Left cardiac atrium (tissue), 4 donors: ENCODE measurements around the gene SLC32A1. TPM values are rescaled to one million over a fixed set of nuclear protein-coding genes. Genes with fewer than 3 reads are reported as not detected.
A peak's percentile ranks its signal among the peaks of the same experiment; 100 is the strongest.

Source experiments
- ATAC-seq, 2 donors: fragments of 200-7000 bp; cut with Tn5 transposase; one replicate each; pipeline ENCODE4 v1.9.1; 2020; ENCODE audit warnings: mild to moderate bottlenecking in 2 of 2, moderate library complexity in 2 of 2
- DNase-seq: peaks from one replicate; pipeline ENCODE4 v3.0.0-alpha.2; 2020
- intact Hi-C, 2 donors: fragments of 100-400 bp; cut with DNase I; formaldehyde crosslinking; loops; one replicate each; pipeline versions ENCODE4 v1.14.1 to v1.15.1; 2022 to 2023
- total RNA-seq, 2 donors: library from RNA; stranded (reverse); fragmentation: NEBNext Ultra II Directional; extraction: Animal tissue kit (Norgen Biotek cat#: 25700); gene quantifications; one replicate each; pipeline ENCODE4 v1.2.1, GENCODE V29; 2021
- donor health status: DM: no; HTN: yes; CAD: no.
- donor health status: DM: no; HTN: yes; CAD: no; lungs with severe emphysema.
- donor health status: DM: yes; HTN: yes; CAD: no.
- donor health status: Dilated cardiomyopathy.

Gene SLC32A1
- total RNA-seq, 2 donors from 2014 or later: not detected

GRCh38 chr20:38724626-38725147 is 401 bp downstream of the SLC32A1 start:
- intact Hi-C loops: loop anchor here in 1 of 2 donors (5.0 kb wide), 1 partner anchor 77 kb away; no protein-coding TSS in a partner anchor
- ATAC-seq (no peak), DNase-seq (no peak)

GRCh38 chr20:38725148-38725901 is 1.0 kb downstream of the SLC32A1 start:
- no peak for ATAC-seq
- intact Hi-C loops: loop anchor here in 1 of 2 donors (5.0 kb wide), 1 partner anchor 78 kb away; no protein-coding TSS in a partner anchor
- DNase-seq: no peak

- DNase-seq (peak; percentile 50), ATAC-seq (peak; percentile 42 to 46)
- intact Hi-C loops: loop anchor here in 1 of 2 donors (5.0 kb wide), 1 partner anchor 79 kb away; no protein-coding TSS in a partner anchor
Observed at GRCh38 chr20:38725931-38726803, 1.9 kb downstream of the SLC32A1 start.

GRCh38 chr20:38726804-38727606 is 2.7 kb downstream of the SLC32A1 start:
- peak; percentile 39 for DNase-seq
- intact Hi-C loops: loop anchor here in 1 of 2 donors (5.0 kb wide), 1 partner anchor 80 kb away; no protein-coding TSS in a partner anchor
- no peak for ATAC-seq

GRCh38 chr20:38727607-38728190 is 3.4 kb downstream of the SLC32A1 start:
- intact Hi-C loops: loop anchor here in 1 of 2 donors (5.0 kb wide), 1 partner anchor 80 kb away; no protein-coding TSS in a partner anchor
- DNase-seq: no peak
- no peak for ATAC-seq

GRCh38 chr20:38728191-38728781 is 4.0 kb downstream of the SLC32A1 start:
- DNase-seq: no peak
- no peak for ATAC-seq
- intact Hi-C loops: loop anchor here in 1 of 2 donors (5.0 kb wide), 1 partner anchor 81 kb away; no protein-coding TSS in a partner anchor

- ATAC-seq: no peak
- intact Hi-C loops: loop anchor here in 1 of 2 donors (5.0 kb wide), 1 partner anchor 82 kb away; no protein-coding TSS in a partner anchor
- no peak for DNase-seq
Observed at GRCh38 chr20:38728911-38729642, 4.8 kb downstream of the SLC32A1 start.

- intact Hi-C loops: loop anchor here (2.0 to 5.0 kb wide), 2 partner anchors 82 to 83 kb away; no protein-coding TSS in a partner anchor
- no peak for DNase-seq
- no peak for ATAC-seq
Observed at GRCh38 chr20:38729767-38730166, 5.5 kb downstream of the SLC32A1 start.

GRCh38 chr20:38730167-38730988 is 6.1 kb downstream of the SLC32A1 start:
- DNase-seq: no peak
- intact Hi-C loops: loop anchor here in 1 of 2 donors (2.0 kb wide), 1 partner anchor 84 kb away; no protein-coding TSS in a partner anchor

GRCh38 chr20:38730989-38731737 is 6.9 kb downstream of the SLC32A1 start:
- intact Hi-C loops: loop anchor here in 1 of 2 donors (2.0 kb wide), 1 partner anchor 84 kb away; no protein-coding TSS in a partner anchor
- ATAC-seq (peak; percentile 78 to 85), DNase-seq (peak; percentile 63)

More at GRCh38 chr20:38730167-38730988, 6.1 kb downstream of the SLC32A1 start:
- no peak for ATAC-seq

GRCh38 chr20:38731738-38732113 is 7.4 kb downstream of the SLC32A1 start:
- ATAC-seq (no peak), DNase-seq (no peak)
- intact Hi-C loops: loop anchor here in 1 of 2 donors (2.0 kb wide), 1 partner anchor 85 kb away; no protein-coding TSS in a partner anchor

- intact Hi-C loops: no loop called here
- DNase-seq: no peak
- ATAC-seq: no peak
Observed at GRCh38 chr20:38732981-38733380, 8.7 kb downstream of the SLC32A1 start.

GRCh38 chr20:38735172-38735571 is 10.9 kb downstream of the SLC32A1 start:
- intact Hi-C loops: no loop called here
- DNase-seq: no peak
- ATAC-seq: no peak

GRCh38 chr20:38737887-38738286 is 13.6 kb downstream of the SLC32A1 start:
- intact Hi-C loops: no loop called here
- no peak for DNase-seq
- no peak for ATAC-seq

GRCh38 chr20:38745757-38746156 is 21.5 kb downstream of the SLC32A1 start:
- intact Hi-C loops: loop anchor here in 1 of 2 donors (5.0 kb wide), 1 partner anchor 98 kb away; no protein-coding TSS in a partner anchor
- DNase-seq: no peak
- ATAC-seq: no peak
